NT2/D1 (cell line): ENCODE measurements around the gene SRRM2.

Experiments
- SUZ12 ChIP-seq: IDR thresholded peaks from 2 replicates; pipeline ENCODE4 v1.6.1; 2011; ENCODE audit not compliant: insufficient read length, insufficient read depth; ENCODE audit errors: extremely low read depth
- ZNF274 ChIP-seq: IDR thresholded peaks from 2 replicates; pipeline ENCODE4 v1.6.1; 2011; ENCODE audit warnings: mild to moderate bottlenecking, low read depth, low read length

- TF ChIP-seq ZNF274 (no peak), SUZ12 (no peak)
Measured at GRCh38 chr16:2768403-2769089, 16.1 kb downstream of the SRRM2 start.
